Trophoblast cell (in vitro differentiated cells and primary cell): ENCODE data around the gene PAM.

Experiments
- DNase-seq, 2 donors: peaks; one replicate each; pipeline ENCODE4 v3.0.0-alpha.2; 2016
- H2AFZ ChIP-seq: 2 replicates; pipeline ENCODE4 v1.6.1; 2013; ENCODE audit warnings: low read length, moderate library complexity, mild to moderate bottlenecking; ENCODE audit not compliant: insufficient read depth, poor library complexity
- H2AK5ac ChIP-seq: 2 replicates; pipeline ENCODE4 v1.6.1; 2013; ENCODE audit warnings: mild to moderate bottlenecking, low read length
- H2BK120ac ChIP-seq: 2 replicates; pipeline ENCODE4 v1.6.1; 2013; ENCODE audit warnings: low read length, mild to moderate bottlenecking, moderate library complexity; ENCODE audit not compliant: insufficient read depth, poor library complexity
- H2BK12ac ChIP-seq: 2 replicates; pipeline ENCODE4 v1.6.1; 2013; ENCODE audit warnings: mild to moderate bottlenecking, low read length, moderate library complexity
- H2BK5ac ChIP-seq: 2 replicates; pipeline ENCODE4 v1.6.1; 2013; ENCODE audit warnings: low read length, low read depth, moderate library complexity, mild to moderate bottlenecking; ENCODE audit not compliant: poor library complexity
- H3K14ac ChIP-seq: 2 replicates; pipeline ENCODE4 v1.6.1; 2013; ENCODE audit warnings: mild to moderate bottlenecking, low read length
- H3K18ac ChIP-seq: 2 replicates; pipeline ENCODE4 v1.6.1; 2013; ENCODE audit warnings: mild to moderate bottlenecking, low read length
- H3K23ac ChIP-seq: 2 replicates; pipeline ENCODE4 v1.6.1; 2013; ENCODE audit warnings: low read length
- H3K27ac ChIP-seq: 2 replicates; pipeline ENCODE4 v1.5.1; 2013; ENCODE audit warnings: low read depth, mild to moderate bottlenecking, inconsistent platforms, low read length, moderate library complexity
- H3K27me3 ChIP-seq: 2 replicates; pipeline ENCODE4 v1.6.1; 2013; ENCODE audit warnings: inconsistent platforms, mild to moderate bottlenecking, low read length, moderate library complexity; ENCODE audit not compliant: insufficient read depth
- H3K36me3 ChIP-seq, 2 experiments: 1 replicate in 1 of 2; 2 replicates in 1 of 2; pipeline ENCODE4 v1.6.1; 2013; ENCODE audit warnings: low read length in 2 of 2, mild to moderate bottlenecking in 2 of 2, moderate library complexity in 1 of 2; ENCODE audit not compliant: insufficient read depth in 2 of 2, control insufficient read depth in 1 of 2
- H3K4ac ChIP-seq: 2 replicates; pipeline ENCODE4 v1.6.1; 2013; ENCODE audit warnings: low read depth, mild to moderate bottlenecking, low read length, moderate library complexity
- H3K4me1 ChIP-seq, 2 experiments: 1 replicate in 1 of 2; 2 replicates in 1 of 2; pipeline ENCODE4 v1.6.1; 2013; ENCODE audit warnings: low read length in 2 of 2, mild to moderate bottlenecking in 2 of 2, moderate library complexity in 1 of 2; ENCODE audit not compliant: insufficient read depth in 2 of 2, control insufficient read depth in 1 of 2
- H3K4me2 ChIP-seq: 2 replicates; pipeline ENCODE4 v1.6.1; 2013; ENCODE audit warnings: inconsistent platforms, mild to moderate bottlenecking, low read length, moderate library complexity
- H3K4me3 ChIP-seq: 2 replicates; pipeline ENCODE4 v1.5.1; 2013; ENCODE audit warnings: mild to moderate bottlenecking, low read depth, low read length, inconsistent platforms
- H3K79me1 ChIP-seq: one replicate; pipeline ENCODE4 v1.6.1; 2013; ENCODE audit warnings: low read length
- H3K79me2 ChIP-seq: 2 replicates; pipeline ENCODE4 v1.6.1; 2013; ENCODE audit warnings: low read length, mild to moderate bottlenecking; ENCODE audit not compliant: control insufficient read depth, insufficient read depth, poor library complexity
- H3K9ac ChIP-seq: 2 replicates; pipeline ENCODE4 v1.6.1; 2013; ENCODE audit warnings: mild to moderate bottlenecking, low read length
- H3K9me3 ChIP-seq: 2 replicates; pipeline ENCODE4 v1.6.1; 2013; ENCODE audit warnings: low read depth, mild to moderate bottlenecking, control low read depth, inconsistent platforms, low read length; ENCODE audit not compliant: insufficient read depth
- H4K12ac ChIP-seq: 2 replicates; pipeline ENCODE4 v1.6.1; 2013; ENCODE audit warnings: low read depth, mild to moderate bottlenecking, low read length, moderate library complexity
- H4K8ac ChIP-seq: 2 replicates; pipeline ENCODE4 v1.6.1; 2013; ENCODE audit warnings: low read depth, mild to moderate bottlenecking, low read length, moderate library complexity
- H4K91ac ChIP-seq: one replicate; pipeline ENCODE4 v1.6.1; 2013; ENCODE audit warnings: low read depth, mild to moderate bottlenecking, low read length, moderate library complexity
- WGBS: extraction: QIAGEN DNeasy Blood & Tissue Kit; methylation state at CpG from one replicate; pipeline ENCODE4 v1.1.7; 2013; ENCODE audit warnings: missing lambda C conversion rate; ENCODE audit not compliant: insufficient read length, insufficient coverage; ENCODE audit errors: extremely low coverage; 5-methylcytosine and 5-hydroxymethylcytosine counted together

Gene PAM

DNA sequence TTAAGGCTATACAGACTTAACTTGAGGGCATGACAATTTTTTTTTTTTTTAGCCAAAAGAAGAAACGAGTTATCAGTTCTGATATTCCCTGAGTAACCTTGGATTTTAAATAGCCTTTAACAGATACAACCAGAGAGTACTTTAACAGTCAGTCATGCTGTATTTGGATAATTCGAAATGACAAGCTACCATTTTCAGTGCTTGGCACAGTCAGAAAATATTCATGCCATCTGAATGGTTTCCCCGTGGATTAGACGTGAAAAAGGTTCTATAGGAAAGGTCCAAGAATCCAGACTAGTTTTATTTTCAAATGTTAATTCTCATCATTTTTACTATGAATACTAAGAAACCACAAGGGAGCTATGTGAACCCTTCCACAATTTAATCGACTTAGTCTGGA, 165.7 kb downstream of the PAM start:
- no peak overlapping the region for H4K12ac ChIP-seq
- H4K8ac ChIP-seq, result no peak overlapping the region
- no peak overlapping the region for H3K14ac ChIP-seq
- no peak overlapping the region for H3K18ac ChIP-seq
- no peak for DNase-seq
- no peak overlapping the region for H3K23ac ChIP-seq
- H2BK120ac ChIP-seq, result no peak overlapping the region
- H3K9ac ChIP-seq, result no peak overlapping the region
- H3K27me3 ChIP-seq, result no peaks in the 10 kb centered on the region
- no peak overlapping the region for H2AK5ac ChIP-seq
- no peak overlapping the region for H3K4me3 ChIP-seq
- no peaks in the 10 kb centered on the region for H3K4me1 ChIP-seq
- H2BK5ac ChIP-seq, result no peak overlapping the region
- H3K9me3 ChIP-seq, result no peaks in the 10 kb centered on the region
- H3K4me2 ChIP-seq, result no peak overlapping the region
- H3K79me2 ChIP-seq, result no peaks in the 10 kb centered on the region
- no peak overlapping the region for H4K91ac ChIP-seq
- no peak overlapping the region for H3K27ac ChIP-seq
- no peak overlapping the region for H2BK12ac ChIP-seq
- no peak overlapping the region for H2AFZ ChIP-seq
- WGBS, result no CpG with 5 or more reads among the region's 5 CpGs
- no peaks in the 10 kb centered on the region for H3K36me3 ChIP-seq
- H3K4ac ChIP-seq, result no peak overlapping the region
- H3K79me1 ChIP-seq, result no peaks in the 10 kb centered on the region

DNA sequence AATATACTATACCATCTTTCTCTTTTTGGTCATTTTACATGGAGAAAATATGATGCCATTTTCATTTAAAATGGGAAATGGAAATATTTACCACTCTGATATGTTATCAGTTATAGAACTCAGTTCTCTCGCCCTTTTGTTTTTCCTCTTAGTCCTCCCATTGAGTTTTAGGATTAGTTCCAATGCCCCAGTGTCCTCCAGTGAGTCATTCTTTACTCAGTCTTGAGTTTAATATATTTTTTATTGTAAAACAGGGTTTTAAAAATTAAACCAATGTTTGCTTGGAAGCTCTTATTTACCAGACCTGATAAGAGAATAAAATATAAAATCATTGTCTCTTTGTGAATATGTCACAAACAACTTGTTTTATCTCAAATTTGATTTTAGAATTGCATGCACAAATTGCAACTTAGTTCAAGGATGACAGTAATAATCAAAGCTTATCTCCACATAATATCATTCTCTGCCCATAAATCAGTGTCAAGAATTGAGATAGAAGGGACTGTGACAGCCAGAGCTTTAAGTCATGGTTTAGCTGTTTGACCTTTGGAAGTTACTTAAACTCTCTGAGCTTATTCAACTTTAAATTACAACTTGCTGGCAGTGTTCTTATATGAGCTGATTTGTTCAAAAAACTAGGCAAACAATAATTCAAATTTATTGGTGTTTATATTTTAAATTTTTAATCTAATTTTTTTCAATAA, 166.4 kb downstream of the PAM start:
- Histone ChIP-seq H4K91ac (no peak overlapping the region), H4K8ac (no peak overlapping the region), H3K14ac (no peak overlapping the region), H2BK5ac (no peak overlapping the region), H2AFZ (no peak overlapping the region), H2BK12ac (no peak overlapping the region), H3K36me3 (no peaks in the 10 kb centered on the region), H4K12ac (no peak overlapping the region), H3K23ac (no peak overlapping the region), H3K4me1 (no peaks in the 10 kb centered on the region), H3K4ac (no peak overlapping the region), H2AK5ac (no peak overlapping the region), H2BK120ac (no peak overlapping the region), H3K4me2 (no peak overlapping the region), H3K9ac (no peak overlapping the region), H3K18ac (no peak overlapping the region), H3K9me3 (no peaks in the 10 kb centered on the region), H3K79me2 (no peaks in the 10 kb centered on the region), H3K79me1 (no peaks in the 10 kb centered on the region), H3K27ac (no peak overlapping the region), H3K27me3 (no peaks in the 10 kb centered on the region), H3K4me3 (no peak overlapping the region)
- no CpG with 5 or more reads among the region's 1 CpG for whole genome bisulfite sequencing
- DNase-seq, result no peak

DNA sequence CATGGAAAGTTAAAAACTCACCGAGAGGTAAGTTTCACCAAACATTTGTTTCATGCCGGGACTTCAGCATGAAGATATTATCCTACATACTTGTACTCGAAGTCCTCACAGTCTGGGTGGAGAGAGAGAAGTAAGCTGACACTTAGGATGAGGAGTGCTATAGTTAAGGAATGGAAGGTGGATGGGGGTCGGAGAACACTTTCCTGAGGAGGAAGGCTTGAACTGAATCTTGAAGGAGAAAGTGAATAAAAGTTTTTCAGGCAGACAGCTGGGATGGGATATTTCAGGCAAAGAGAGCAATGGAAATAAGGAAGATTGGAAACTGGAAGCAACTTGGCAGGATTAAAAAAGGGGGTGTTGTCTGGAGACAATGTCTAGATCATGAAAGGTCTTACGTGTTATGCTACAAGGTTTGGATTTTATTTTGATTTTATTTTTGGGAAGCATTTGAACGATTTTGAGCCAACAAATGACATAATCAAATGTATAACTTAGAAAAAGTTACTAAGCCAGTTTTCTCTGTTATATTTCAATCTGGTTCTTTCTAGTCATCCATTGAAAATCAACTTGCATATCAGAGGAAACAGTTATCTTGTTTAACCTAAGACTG, 167.1 kb downstream of the PAM start:
- Histone ChIP-seq H3K4me3 (no peak overlapping the region), H3K23ac (no peak overlapping the region), H3K9ac (no peak overlapping the region), H3K14ac (no peak overlapping the region), H3K18ac (no peak overlapping the region), H3K4ac (no peak overlapping the region), H4K12ac (no peak overlapping the region), H4K91ac (no peak overlapping the region), H2BK120ac (no peak overlapping the region), H3K79me1 (no peaks in the 10 kb centered on the region), H3K4me1 (no peaks in the 10 kb centered on the region), H2AFZ (no peak overlapping the region), H3K79me2 (no peaks in the 10 kb centered on the region), H2BK12ac (no peak overlapping the region), H4K8ac (no peak overlapping the region), H3K4me2 (no peak overlapping the region), H3K9me3 (no peaks in the 10 kb centered on the region), H3K27me3 (no peaks in the 10 kb centered on the region), H3K27ac (no peak overlapping the region), H2AK5ac (no peak overlapping the region), H2BK5ac (no peak overlapping the region), H3K36me3 (no peaks in the 10 kb centered on the region)
- WGBS, result no CpG with 5 or more reads among the region's 6 CpGs
- DNase-seq, result no peak

DNA sequence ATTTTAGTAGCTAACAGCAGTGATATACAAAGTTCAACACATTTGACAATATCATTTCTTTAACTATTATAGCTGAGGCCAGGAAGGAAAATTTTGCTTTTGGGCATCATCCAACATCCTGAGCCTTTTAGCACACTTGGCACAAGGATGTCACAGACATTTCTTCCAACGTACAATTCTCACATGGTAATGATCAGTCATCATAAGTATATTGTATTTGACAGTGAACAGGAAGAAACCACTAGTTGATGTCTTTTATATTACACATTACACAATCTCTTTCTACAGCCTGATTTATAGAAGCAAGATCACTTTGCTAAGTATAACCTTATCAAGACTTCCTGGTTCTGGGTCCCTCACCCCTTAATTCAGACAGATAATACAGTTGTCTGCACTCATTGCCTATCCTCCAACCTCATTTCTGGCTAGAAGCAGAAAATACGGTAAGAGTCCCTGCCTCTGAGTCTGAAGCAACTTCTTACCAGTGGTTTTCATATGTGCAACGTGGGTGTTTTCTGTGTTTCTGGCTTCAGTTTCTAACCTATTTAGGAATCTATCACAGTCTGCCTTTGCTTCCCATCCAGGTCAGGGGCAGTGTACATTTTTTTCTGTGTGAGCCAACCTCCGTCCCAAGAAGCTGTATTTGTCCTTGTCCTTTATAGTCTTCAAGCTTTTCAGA, 167.8 kb downstream of the PAM start:
- no peak overlapping the region for H4K12ac ChIP-seq
- H3K79me2 ChIP-seq, result no peaks in the 10 kb centered on the region
- no peak overlapping the region for H2BK120ac ChIP-seq
- H3K4ac ChIP-seq, result no peak overlapping the region
- H3K4me2 ChIP-seq, result no peak overlapping the region
- H3K4me1 ChIP-seq, result no peaks in the 10 kb centered on the region
- H3K18ac ChIP-seq, result no peak overlapping the region
- no peak overlapping the region for H2AK5ac ChIP-seq
- H3K27me3 ChIP-seq, result no peaks in the 10 kb centered on the region
- no peaks in the 10 kb centered on the region for H3K9me3 ChIP-seq
- no peak overlapping the region for H2AFZ ChIP-seq
- H4K8ac ChIP-seq, result no peak overlapping the region
- no peak overlapping the region for H2BK12ac ChIP-seq
- no CpG with 5 or more reads among the region's 4 CpGs for WGBS
- H3K4me3 ChIP-seq, result no peak overlapping the region
- no peaks in the 10 kb centered on the region for H3K79me1 ChIP-seq
- no peak overlapping the region for H3K23ac ChIP-seq
- no peak overlapping the region for H4K91ac ChIP-seq
- H2BK5ac ChIP-seq, result no peak overlapping the region
- no peak overlapping the region for H3K14ac ChIP-seq
- no peaks in the 10 kb centered on the region for H3K36me3 ChIP-seq
- no peak overlapping the region for H3K27ac ChIP-seq
- H3K9ac ChIP-seq, result no peak overlapping the region
- no peak for DNase-seq
